GM23338 (cell line): ENCODE measurements around the gene CHRM1.
A peak's percentile ranks its signal among the peaks of the same experiment; 100 is the strongest.

Experiments
- CTCF ChIP-seq, 2 experiments: fragments of 200-600 bp in 1 of 2; sonication (generic) in 1 of 2; conservative IDR thresholded peaks; 2 replicates each; pipeline versions ENCODE4 v1.5.1 to v1.6.1; 2016 to 2017; ENCODE audit warnings: antibody characterized with exemption in 2 of 2, low read depth in 2 of 2, mild to moderate bottlenecking in 2 of 2, moderate library complexity in 1 of 2
- EZH2 ChIP-seq: fragments of 200-600 bp; sonication (generic); IDR thresholded peaks from one replicate; pipeline ENCODE4 v1.8.0; 2017; ENCODE audit warnings: antibody characterized with exemption, mild to moderate bottlenecking, low read depth; ENCODE audit not compliant: unreplicated experiment
- EZH2phosphoT487 ChIP-seq: fragments of 200-600 bp; sonication (generic); IDR thresholded peaks from one replicate; pipeline ENCODE4 v1.8.1; 2018; ENCODE audit warnings: antibody characterized with exemption; ENCODE audit not compliant: unreplicated experiment
- JUNB ChIP-seq: IDR thresholded peaks from one replicate; pipeline ENCODE4 v1.6.1; 2016; ENCODE audit warnings: antibody characterized with exemption; ENCODE audit not compliant: unreplicated experiment
- POLR2AphosphoS5 ChIP-seq: IDR thresholded peaks from 2 replicates; pipeline ENCODE4 v1.6.1; 2016; ENCODE audit warnings: antibody characterized with exemption, low read depth
- TF ChIP-seq, protein P1 (sequence below): IDR thresholded peaks from one replicate; pipeline ENCODE4 v1.6.1; 2018; ENCODE audit warnings: antibody characterized with exemption; ENCODE audit not compliant: unreplicated experiment

GRCh38 chr11:62881579-62882430 is 39.4 kb downstream of the CHRM1 start:
- no peak for TF ChIP-seq EZH2phosphoT487
- no peak for TF ChIP-seq JUNB
- TF ChIP-seq EZH2 = no peak
- TF ChIP-seq, protein P1, sequence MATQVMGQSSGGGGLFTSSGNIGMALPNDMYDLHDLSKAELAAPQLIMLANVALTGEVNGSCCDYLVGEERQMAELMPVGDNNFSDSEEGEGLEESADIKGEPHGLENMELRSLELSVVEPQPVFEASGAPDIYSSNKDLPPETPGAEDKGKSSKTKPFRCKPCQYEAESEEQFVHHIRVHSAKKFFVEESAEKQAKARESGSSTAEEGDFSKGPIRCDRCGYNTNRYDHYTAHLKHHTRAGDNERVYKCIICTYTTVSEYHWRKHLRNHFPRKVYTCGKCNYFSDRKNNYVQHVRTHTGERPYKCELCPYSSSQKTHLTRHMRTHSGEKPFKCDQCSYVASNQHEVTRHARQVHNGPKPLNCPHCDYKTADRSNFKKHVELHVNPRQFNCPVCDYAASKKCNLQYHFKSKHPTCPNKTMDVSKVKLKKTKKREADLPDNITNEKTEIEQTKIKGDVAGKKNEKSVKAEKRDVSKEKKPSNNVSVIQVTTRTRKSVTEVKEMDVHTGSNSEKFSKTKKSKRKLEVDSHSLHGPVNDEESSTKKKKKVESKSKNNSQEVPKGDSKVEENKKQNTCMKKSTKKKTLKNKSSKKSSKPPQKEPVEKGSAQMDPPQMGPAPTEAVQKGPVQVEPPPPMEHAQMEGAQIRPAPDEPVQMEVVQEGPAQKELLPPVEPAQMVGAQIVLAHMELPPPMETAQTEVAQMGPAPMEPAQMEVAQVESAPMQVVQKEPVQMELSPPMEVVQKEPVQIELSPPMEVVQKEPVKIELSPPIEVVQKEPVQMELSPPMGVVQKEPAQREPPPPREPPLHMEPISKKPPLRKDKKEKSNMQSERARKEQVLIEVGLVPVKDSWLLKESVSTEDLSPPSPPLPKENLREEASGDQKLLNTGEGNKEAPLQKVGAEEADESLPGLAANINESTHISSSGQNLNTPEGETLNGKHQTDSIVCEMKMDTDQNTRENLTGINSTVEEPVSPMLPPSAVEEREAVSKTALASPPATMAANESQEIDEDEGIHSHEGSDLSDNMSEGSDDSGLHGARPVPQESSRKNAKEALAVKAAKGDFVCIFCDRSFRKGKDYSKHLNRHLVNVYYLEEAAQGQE = no peak
- TF ChIP-seq CTCF (conservative IDR thresholded peaks at IDR 0.05; ENCODE audit: low read depth in 2 of 2) = no peak
- TF ChIP-seq POLR2AphosphoS5 = 0 out of 2 replicates have a peak, but pooled peaks have one; percentile 25
